ENCODE measurements around the gene FAT1.

- TF ChIP-seq EP300 (IDR thresholded peaks at IDR 0.05; ENCODE audit: low read depth) (no peak), CTCF (IDR thresholded peaks at IDR 0.05) (no peak), POLR2A (IDR thresholded peaks at IDR 0.05) (no peak)
Measured at GRCh38 chr4:186592445-186592844, 131.2 kb downstream of the FAT1 start.
